SKM-1 treated with dmso at 0.1 percent for 144 hours (cell line): Measurements from ENCODE around the gene HAL.

Source experiments
- DNase-seq: peaks from one replicate; lab custom pipeline; 2025; ENCODE audit not compliant: unreplicated experiment; lab: John Stamatoyannopoulos, UW

Gene HAL, protein sequence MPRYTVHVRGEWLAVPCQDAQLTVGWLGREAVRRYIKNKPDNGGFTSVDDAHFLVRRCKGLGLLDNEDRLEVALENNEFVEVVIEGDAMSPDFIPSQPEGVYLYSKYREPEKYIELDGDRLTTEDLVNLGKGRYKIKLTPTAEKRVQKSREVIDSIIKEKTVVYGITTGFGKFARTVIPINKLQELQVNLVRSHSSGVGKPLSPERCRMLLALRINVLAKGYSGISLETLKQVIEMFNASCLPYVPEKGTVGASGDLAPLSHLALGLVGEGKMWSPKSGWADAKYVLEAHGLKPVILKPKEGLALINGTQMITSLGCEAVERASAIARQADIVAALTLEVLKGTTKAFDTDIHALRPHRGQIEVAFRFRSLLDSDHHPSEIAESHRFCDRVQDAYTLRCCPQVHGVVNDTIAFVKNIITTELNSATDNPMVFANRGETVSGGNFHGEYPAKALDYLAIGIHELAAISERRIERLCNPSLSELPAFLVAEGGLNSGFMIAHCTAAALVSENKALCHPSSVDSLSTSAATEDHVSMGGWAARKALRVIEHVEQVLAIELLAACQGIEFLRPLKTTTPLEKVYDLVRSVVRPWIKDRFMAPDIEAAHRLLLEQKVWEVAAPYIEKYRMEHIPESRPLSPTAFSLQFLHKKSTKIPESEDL

DNA sequence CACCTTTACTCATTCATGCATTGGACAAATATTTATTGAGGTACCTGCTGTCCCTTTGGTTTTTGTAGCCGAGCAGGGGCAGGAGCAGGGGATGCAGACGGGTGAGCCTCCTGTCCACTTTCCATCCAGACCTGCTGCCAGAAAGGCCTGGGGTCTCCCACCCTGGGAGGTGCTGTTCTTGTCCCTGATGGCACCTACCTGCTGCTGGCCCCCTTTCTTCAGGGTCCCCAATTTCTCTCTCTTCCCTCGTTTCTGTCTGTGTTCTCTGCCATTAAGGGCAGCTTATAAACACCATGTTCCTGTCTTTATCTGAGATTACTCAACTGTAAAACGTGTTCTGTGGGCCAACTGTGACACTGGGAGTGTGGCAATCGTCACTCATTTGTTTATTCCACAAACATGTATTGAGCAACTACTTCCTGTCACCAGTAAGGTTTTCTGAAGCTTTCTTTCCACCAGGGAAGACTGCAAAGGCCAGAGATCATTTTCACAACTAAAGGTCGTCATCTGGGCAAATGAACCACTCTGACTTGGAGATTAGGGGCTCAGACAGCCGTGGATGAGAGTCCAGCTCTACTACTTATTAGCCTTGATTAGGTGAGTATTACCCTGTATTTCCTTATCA is at the start of gene HAL:
Gene HAL (minus strand): TSS at position 311 of the 625 bp plus-strand sequence. CDS start 434 bp downstream, outside the sequence.
- peak; percentile 57 for DNase-seq

DNA sequence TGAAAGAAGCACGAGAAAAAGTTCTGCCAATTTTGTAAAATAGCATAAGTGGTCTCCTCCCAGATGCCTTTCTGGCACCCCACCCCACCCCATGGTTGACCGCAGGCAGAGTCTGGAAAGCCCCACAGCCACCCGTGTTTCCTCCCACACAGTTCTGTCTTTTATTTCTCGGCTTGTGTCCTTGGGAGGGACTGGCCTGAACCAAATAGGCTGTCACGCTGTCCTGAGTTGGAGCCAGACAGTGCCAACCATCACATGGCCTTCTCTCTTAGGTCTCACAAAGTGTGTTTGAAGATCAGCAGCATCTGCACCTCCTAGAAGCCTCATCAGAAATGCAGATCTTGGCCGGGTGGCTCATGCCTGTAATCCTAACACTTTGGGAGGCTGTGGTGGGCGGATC is 49.4 kb upstream of the HAL start:
- DNase-seq, result no peak

DNA sequence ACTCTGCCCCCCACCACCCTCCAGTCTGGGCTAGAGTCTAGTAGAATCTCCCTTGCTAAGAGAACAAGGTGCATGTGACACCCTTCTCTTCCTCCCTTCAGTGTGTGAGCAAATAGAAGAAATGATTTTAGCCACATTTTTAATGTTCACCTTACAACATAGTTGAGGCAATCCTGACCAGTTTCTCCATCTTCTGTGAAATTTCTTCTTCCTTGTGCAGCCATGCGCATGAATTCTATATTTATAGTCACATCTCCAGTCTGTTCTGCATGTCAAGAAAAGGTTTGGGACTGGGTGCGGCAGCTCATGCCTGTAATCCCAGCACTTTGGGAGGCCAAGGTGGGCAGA is 48.8 kb upstream of the HAL start:
- no peak for DNase-seq

DNA sequence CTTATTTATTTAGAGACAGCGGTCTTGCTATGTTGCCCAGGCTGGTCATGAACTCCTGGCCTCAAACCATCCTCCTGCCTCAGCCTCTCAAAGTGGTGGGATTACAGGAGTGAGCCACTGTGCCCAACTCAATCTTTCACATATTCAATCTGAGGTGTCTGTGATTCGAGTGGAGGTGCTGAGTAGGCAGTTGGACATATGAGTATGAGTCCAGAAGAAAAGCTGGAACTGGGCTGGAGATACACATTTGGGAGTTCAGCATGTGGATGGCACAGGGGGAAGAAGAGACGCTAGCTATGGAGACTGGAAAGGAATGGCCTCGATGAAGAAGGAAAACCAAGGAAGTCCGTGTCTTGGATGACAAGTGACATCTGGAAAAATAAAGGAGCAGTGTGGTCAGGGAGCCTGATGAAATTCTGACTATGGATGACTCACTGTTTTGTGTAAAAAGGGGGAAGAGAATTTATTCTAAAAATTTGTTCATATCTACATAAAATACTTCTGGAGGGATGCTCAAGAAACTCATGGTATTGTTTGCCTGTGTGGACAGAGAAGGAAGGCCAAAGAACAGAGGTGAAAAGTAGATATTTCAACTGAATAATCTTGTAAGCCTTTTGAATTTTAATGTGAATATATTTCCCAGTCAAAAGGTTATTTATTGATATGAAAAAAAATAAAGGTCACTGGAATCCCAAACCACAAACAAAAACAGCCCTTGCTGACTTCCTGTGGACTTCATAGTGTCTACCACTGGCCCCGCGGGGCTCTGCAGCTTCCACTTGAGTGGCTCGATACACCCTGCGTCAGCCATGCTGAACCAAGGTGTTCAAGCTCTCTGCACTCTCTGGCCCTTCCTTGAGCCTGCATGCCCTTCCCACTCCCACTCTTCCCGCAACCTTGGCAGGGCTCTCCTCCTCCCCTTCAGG is 48.1 kb upstream of the HAL start:
- no peak for DNase-seq

DNA sequence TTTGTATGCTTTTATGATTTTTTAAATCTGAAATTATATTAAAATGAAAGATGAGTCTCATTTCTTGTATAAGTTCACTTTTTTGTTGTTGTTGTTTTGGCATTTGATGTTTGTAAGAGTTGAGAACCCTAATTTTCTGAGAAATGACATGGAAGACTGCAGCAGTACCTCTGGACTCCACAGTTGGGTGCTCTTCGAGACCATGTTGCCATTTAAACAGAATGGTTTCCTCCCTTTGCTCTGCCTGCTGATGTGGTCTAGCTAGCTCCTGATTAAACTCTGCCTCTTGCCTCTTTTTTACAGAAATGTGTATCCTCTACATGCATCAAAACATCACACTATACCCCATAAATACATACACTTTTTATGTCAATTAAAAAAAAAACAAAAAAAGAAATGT is 45.0 kb upstream of the HAL start:
- no peak for DNase-seq

DNA sequence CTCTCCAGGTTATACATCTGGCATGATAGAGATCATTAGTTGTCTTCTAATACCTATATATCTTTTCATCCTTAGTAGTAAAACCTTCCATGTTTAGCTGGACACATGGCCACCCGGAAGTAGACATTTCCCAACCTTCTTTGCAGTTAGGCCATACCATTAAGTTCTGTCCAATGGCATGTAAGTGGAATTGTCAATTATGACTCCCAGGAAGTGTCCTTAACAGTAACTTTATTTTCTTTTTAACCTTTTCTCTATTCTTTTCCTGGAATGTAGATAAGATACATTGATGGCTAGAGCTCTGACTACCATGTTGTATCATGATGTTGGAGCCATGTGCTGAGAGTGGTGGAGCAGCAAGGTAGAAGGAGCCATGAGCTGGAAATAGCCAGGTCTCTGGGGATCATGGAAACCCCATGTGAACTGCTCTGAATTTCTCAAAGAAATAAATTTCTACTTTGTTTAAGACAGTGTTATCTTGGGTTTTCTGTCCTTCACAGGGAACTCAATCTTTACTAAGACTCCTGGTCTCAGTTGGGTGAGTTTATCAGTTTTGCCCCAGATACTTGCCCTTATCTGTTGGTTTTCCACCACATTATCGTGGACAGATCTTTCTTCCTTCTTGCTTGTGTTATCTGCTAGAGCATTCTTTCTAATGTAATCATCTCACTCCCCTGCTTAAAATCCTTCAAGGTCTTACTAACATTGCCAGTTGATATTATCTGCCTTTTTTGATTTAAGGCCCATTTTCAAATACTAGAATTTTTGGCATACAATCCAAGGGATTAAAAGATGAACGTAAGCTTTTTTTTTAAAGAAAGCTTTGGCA is 44.4 kb upstream of the HAL start:
- no peak for DNase-seq

DNA sequence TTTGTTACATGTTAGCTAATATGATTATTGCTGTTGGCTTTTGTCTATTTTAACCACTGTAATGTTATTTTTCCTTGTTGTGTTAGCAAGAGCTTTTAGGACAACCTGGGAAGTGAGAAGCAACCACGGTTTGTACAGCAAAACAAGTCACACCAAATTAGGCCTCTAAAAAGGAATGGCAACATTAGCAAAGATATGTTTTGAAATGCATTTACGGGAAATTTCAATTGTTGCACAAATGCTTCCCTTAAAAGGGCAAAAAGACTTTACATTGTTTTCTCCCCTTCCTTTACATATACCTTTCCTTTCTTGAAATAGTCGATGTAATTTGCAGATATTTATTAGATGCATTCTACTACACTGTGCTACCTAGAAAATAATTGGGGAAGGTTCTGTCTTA is 43.4 kb upstream of the HAL start:
- no peak for DNase-seq

DNA sequence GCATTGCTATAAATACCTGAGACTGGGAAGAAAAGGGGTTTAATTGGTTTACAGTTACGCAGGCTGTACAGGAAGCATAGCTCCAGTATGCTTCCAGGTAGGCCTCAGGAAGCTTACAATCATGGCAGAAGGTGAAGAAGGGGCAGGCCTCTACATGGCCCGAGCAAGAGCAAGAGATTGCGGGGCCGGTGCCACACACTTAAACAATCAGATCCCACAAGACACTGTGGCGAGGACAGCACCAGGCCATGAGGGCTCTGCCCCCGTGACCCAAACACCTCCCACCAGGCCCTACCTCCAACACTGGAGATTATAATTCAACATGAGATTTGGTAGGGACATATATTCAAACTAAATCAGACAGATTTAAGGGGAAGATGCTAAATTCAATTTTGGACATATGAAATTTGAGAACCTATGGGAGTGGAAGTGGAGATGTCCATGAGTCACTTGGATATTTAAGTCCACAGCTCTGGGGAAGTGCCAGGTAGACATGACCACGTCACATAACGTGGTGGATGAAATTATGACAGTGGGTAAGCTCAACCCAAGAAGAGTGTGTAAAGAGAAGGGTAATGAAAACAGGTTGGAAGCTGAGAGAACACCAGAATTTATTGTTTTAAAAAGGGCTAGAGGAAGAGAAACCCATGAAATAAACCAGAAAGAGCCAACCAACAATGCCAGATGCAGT is 40.8 kb upstream of the HAL start:
- DNase-seq, result no peak

DNA sequence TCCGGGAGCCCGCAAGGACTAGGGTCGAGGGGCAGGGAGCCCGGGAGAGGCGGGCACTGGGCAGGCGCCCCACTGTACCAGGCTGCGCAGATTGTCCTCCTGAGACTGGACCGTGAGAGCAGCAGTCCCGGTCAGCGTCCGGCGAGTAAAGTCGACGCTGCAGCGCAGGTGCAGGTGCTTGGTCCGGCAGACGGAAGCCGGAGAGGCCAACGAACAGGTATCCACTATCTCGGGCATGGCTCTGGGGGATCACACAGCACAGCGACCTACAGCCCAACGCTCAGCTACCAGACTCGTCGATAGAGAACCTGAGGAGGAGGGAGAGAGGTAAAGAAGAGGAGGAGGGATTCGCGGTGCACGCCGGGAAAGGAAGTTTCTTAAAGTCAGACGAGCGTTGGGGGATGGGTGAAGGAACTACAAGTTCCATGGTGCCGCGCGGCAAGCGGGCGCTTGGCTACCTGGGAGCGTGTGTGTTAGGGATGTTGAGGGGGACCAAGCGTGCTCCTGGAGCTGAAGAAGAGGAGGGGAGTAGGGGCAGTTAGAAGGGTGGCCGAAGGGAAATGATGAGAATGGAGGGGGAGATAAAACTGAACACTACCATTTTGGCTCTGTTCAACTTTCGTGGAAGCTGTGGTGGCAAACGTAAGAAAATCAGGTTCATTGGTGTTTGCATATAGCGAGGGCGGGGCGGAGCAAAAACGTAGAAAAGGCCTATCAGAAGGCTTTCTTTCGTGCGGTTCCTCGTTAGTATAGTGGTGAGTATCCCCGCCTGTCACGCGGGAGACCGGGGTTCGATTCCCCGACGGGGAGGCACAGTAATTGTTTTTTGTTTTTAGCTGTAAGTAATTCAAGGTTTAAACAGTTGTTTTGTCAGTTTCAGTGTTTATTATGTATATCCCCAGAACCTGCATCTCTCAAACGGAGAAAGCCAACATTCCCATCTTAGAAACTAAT is 39.4 kb upstream of the HAL start, which contains the start of gene LTA4H:
Gene LTA4H (minus strand): TSS at position 305 of the 954 bp plus-strand sequence. CDS start 68 bp downstream, at position 237.
- peak; percentile 87 for DNase-seq

DNA sequence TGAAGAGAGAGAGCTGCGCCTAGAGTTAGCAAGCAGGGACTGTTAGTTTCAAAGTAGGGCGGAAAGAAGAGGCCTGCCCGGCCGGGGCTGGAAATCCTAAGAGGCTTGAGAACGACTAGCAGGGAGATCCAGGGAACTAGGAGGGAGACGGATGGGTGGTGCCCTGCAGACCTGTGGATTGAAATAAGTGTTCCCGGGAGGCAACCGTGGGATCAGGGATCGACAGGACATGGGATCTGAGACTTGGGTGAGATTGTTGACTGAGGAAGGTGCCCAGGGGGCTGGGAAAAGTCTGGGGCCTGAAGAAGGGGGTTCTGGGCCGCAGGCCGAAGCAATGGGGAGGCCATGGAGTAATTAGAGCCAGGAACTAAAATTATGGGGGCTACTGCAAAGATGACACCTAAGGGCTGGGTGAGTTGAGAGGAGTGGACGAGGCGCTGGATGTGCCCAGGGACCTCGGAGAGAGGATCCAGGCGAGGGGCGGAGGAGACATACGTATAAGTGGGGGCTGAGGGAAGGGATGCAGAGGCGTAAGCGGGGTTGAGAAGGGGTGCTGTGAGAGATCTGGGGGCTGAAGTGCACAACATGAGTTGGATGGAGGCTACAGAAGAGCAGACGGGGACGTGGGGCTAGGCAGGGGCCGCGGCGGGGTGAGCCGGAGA is 38.6 kb upstream of the HAL start:
- DNase-seq, result no peak

DNA sequence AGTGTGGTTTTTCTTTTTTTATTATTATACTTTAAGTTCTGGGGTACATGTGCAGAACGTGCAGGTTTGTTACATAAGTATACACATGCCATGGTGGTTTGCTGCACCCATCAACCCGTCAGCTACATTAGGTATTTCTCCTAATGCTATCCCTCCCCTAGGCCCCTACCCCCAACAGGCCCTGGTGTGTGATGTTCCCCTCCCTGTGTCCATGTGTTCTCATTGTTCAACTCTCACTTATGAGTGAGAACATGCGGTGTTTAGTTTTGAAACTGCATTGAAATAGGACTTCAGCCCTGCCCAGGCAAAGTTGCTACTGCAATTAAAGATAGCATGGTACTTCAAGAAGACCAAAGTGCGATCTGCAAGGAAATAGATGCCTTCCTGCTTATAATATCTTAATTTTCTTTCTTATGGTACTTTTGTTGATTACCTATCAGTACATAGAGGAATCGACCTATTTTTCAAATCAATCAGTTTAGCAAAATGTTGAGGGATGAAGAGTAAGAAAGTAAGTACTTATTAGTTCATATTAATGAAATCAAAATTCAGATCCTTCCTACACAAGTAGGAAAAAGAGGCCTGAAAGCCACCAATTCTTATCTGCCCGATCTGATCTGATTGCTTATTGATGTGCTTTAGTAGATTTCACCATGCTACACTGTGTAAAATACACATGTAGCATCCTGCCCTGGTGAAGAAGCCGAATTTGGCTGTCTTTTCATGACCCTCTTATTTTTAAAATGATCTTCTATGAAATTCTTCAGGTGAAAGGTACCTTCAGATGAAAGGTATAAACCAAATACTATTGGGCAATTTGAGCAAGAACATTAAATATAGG is 37.6 kb upstream of the HAL start:
- no peak for DNase-seq

DNA sequence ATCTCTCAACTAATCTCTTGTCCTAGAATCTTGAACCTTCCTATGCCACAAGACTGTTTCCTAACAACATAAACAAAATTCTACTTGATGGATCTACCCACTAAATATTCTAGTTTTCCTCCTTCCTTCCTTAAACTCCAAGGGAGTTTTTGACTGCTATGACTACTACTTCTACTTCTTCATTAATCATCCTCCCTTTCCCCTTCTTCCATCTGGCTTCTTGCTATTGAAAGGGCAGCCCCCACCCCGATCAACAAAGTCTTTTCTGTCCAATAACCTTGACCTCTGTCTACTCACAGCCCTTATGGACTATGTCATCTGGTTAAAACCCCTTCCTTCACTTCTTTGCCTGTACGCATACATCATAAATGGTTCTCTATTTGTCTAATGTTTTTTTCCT is 33.7 kb upstream of the HAL start:
- no peak for DNase-seq

DNA sequence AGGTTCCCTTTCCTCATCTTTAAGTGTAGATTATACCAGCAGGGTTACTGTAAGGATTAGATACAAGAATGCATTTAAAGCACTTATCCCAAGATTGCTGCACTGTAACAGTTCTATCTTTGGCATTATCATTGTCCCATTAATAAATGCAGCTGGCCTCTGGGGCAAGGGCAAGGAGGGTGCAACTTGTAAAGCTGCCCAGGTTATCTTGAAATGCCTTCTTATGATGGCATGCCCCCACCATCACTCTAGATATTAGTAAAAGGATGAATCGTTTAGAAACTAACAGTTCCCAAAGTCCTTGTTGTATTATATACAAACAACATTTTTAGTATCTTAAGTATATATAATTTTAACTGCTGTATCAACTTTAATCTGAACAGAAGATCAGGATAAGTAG is 32.4 kb upstream of the HAL start:
- no peak for DNase-seq

DNA sequence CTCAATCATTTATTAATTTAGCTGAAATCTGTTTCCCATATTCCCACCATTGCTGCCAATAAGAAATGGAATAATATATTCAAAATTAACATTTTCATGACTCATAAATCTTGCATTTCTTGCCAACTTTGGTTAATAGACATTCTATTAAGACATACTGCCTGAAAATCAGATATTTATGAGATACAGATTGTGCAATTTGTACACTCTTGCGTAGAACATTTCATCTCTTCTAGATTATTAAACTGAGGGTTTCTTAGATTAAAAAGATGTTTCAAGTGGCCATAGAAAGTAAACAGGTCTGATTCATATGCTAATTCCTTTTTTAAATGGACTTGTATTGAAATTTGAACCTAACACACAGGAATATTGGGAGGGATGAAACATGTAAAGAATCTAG is 30.2 kb upstream of the HAL start:
- DNase-seq, result no peak

DNA sequence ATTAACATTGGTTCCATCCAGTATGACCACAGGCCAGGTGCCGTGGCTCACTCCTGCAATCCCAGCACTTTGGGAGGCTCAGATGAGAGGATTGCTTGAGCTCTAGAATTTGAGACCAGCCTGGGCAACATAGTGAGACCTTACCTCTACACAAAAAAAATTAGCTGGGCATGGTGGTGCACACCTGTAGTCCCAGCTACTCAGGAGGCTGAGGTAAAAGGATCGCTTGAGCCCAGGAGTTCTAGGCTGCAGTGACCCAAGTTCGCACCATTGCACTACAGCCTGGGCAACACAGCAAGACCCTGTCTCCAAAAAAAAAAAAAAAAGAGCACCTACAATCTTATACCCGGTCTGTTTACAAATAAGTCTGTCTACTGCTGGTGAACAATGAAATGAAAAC is 29.4 kb upstream of the HAL start:
- no peak for DNase-seq

DNA sequence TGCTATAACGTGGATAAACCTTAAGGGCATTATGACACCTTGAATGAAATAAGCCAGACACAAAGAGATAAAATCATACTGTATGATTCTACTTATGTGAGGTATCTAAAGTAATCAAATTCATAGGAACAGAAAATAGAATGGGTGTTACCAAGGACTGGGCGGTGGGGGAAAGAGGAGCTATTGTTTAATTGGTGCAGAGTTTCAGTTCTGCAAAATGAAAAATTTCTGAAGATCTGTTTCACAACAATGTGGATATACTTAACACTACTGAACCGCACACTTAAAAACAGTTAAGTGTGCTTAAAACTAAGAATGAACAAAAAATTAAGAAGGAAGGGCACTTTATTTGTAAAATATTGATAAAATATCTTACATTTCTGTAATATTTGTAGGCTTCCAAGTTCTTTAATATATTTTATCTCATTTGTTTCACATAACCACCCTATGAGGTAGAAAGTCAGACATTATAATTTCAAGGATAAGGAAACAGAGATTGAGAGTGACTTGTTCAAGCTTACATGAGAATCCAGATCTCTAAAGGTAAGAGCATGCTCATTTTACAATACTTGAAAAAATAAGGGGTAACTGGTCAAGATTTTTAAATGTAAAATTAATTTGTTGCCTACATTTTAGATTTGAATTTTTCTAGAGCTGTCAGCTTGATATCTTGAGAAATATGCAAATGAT is 24.3 kb upstream of the HAL start:
- peak; percentile 19 for DNase-seq

DNA sequence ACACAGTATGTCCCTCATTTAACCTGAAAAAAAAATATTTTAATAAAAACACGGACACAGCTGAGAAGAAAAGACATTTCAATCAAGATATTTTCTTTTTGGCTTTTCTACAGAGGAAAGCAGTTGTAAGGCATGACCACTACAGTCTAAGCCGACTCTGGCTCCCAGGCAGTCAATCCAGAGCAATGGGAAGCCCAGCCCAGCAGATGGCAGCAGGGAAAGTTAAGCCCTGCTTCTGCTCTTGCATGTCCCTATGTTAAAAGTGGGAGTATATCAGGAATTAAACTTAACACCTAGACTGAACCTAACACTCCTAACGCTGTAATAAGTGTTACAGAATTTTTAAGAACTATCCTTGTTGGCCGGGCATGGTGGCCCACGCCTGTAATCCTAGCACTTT is 19.5 kb upstream of the HAL start:
- DNase-seq, result no peak
